OCI-LY1 (cell line): ENCODE results near the gene DFFB.

ENCODE experiments used
- H2AFZ ChIP-seq: fragments of 200-600 bp; sonication (generic), shearing (Covaris generic); 2 replicates; pipeline ENCODE4 v1.6.0; 2014; ENCODE audit warnings: antibody characterized with exemption, mild to moderate bottlenecking, low read length
- H3F3A ChIP-seq: fragments of 200-600 bp; sonication (generic), shearing (Covaris generic); 2 replicates; pipeline ENCODE4 v1.6.0; 2014; ENCODE audit warnings: mild to moderate bottlenecking, antibody characterized with exemption, low read length, moderate library complexity; ENCODE audit not compliant: insufficient read depth
- H3K27ac ChIP-seq: fragments of 200-600 bp; sonication (generic); 2 replicates; pipeline ENCODE4 v1.5.1; 2014; ENCODE audit warnings: low read length, mixed run types, mild to moderate bottlenecking, low read depth; ENCODE audit not compliant: poor library complexity, severe bottlenecking
- H3K27me3 ChIP-seq: fragments of 200-600 bp; sonication (generic); 2 replicates; pipeline ENCODE4 v1.6.0; 2014; ENCODE audit warnings: antibody characterized with exemption, mild to moderate bottlenecking, low read length, moderate library complexity; ENCODE audit not compliant: insufficient read depth
- H3K36me3 ChIP-seq: fragments of 200-600 bp; sonication (generic); 2 replicates; pipeline ENCODE4 v1.6.1; 2014; ENCODE audit warnings: mild to moderate bottlenecking, antibody characterized with exemption, low read length, moderate library complexity, mixed read lengths; ENCODE audit not compliant: insufficient read depth
- H3K4me1 ChIP-seq: fragments of 200-600 bp; sonication (generic); 2 replicates; pipeline ENCODE4 v1.5.1; 2014; ENCODE audit warnings: mild to moderate bottlenecking, low read length, moderate library complexity; ENCODE audit not compliant: insufficient read depth, severe bottlenecking
- H3K4me2 ChIP-seq: fragments of 200-600 bp; sonication (generic), shearing (Covaris generic); 2 replicates; pipeline ENCODE4 v1.6.1; 2014; ENCODE audit warnings: low read length
- H3K4me3 ChIP-seq: fragments of 200-600 bp; sonication (generic); 2 replicates; pipeline ENCODE4 v1.5.1; 2014; ENCODE audit warnings: low read length, low read depth, mild to moderate bottlenecking, mixed read lengths; ENCODE audit not compliant: poor library complexity, severe bottlenecking
- H3K79me2 ChIP-seq: fragments of 200-600 bp; shearing (Covaris generic); 2 replicates; pipeline ENCODE4 v1.6.1; 2016; ENCODE audit warnings: mixed run types, low read length, mixed read lengths; ENCODE audit not compliant: insufficient read depth
- H3K9ac ChIP-seq: fragments of 200-600 bp; sonication (generic), shearing (Covaris generic); 2 replicates; pipeline ENCODE4 v1.6.1; 2014; ENCODE audit warnings: mild to moderate bottlenecking, low read length, mixed read lengths
- H3K9me2 ChIP-seq: fragments of 200-600 bp; sonication (generic), shearing (Covaris generic); 2 replicates; pipeline ENCODE4 v1.6.1; 2014; ENCODE audit warnings: low read depth, mild to moderate bottlenecking, low read length, mixed read lengths
- H3K9me3 ChIP-seq: fragments of 200-600 bp; shearing (Covaris generic); 2 replicates; pipeline ENCODE4 v1.6.1; 2014; ENCODE audit warnings: low read length, mixed read lengths
- H4K20me1 ChIP-seq: fragments of 200-600 bp; sonication (generic), shearing (Covaris generic); 2 replicates; pipeline ENCODE4 v1.6.0; 2016; ENCODE audit warnings: mild to moderate bottlenecking, low read length; ENCODE audit not compliant: insufficient read depth
- EZH2 ChIP-seq: fragments of 200-600 bp; sonication (generic), shearing (Covaris generic); IDR thresholded peaks from 2 replicates; pipeline ENCODE4 v1.8.0; 2017; ENCODE audit warnings: borderline replicate concordance, mixed run types, mild to moderate bottlenecking, antibody characterized with exemption, low read length, moderate library complexity, mixed read lengths
- TF ChIP-seq, protein P1 (sequence below): fragments of 200-600 bp; sonication (generic), shearing (Covaris generic); IDR thresholded peaks from 2 replicates; pipeline ENCODE4 v1.5.1; 2017; ENCODE audit warnings: mild to moderate bottlenecking, antibody characterized with exemption, low read length, moderate library complexity, mixed read lengths

Gene DFFB

GRCh38 chr1:3816331-3817137 lies 40.7 kb upstream of the DFFB start:
- Histone ChIP-seq H3K9me3 (no peaks in the 10 kb centered on the region), H3K4me3 (no peak overlapping the region), H3F3A (no peaks in the 10 kb centered on the region), H3K9me2 (no peaks in the 10 kb centered on the region), H4K20me1 (no peaks in the 10 kb centered on the region), H3K27ac (no peak overlapping the region), H3K36me3 (peaks cover 36% of the 10 kb centered on the region), H3K79me2 (no peaks in the 10 kb centered on the region), H3K4me2 (no peak overlapping the region), H2AFZ (no peak overlapping the region), H3K9ac (no peak overlapping the region), H3K27me3 (no peaks in the 10 kb centered on the region), H3K4me1 (no peaks in the 10 kb centered on the region)
- TF ChIP-seq, protein P1, sequence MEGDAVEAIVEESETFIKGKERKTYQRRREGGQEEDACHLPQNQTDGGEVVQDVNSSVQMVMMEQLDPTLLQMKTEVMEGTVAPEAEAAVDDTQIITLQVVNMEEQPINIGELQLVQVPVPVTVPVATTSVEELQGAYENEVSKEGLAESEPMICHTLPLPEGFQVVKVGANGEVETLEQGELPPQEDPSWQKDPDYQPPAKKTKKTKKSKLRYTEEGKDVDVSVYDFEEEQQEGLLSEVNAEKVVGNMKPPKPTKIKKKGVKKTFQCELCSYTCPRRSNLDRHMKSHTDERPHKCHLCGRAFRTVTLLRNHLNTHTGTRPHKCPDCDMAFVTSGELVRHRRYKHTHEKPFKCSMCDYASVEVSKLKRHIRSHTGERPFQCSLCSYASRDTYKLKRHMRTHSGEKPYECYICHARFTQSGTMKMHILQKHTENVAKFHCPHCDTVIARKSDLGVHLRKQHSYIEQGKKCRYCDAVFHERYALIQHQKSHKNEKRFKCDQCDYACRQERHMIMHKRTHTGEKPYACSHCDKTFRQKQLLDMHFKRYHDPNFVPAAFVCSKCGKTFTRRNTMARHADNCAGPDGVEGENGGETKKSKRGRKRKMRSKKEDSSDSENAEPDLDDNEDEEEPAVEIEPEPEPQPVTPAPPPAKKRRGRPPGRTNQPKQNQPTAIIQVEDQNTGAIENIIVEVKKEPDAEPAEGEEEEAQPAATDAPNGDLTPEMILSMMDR = no peak
- TF ChIP-seq EZH2 = no peak

- no peaks in the 10 kb centered on the region for H3K9me2 ChIP-seq
- H3K79me2 ChIP-seq = no peaks in the 10 kb centered on the region
- peaks cover 42% of the 10 kb centered on the region for H3K36me3 ChIP-seq
- no peak overlapping the region for H2AFZ ChIP-seq
- H3K4me3 ChIP-seq = no peak overlapping the region
- TF ChIP-seq, protein P1 = no peak
- no peaks in the 10 kb centered on the region for H4K20me1 ChIP-seq
- H3K9ac ChIP-seq = no peak overlapping the region
- H3F3A ChIP-seq = no peaks in the 10 kb centered on the region
- H3K27ac ChIP-seq = no peak overlapping the region
- no peaks in the 10 kb centered on the region for H3K4me1 ChIP-seq
- H3K9me3 ChIP-seq = no peaks in the 10 kb centered on the region
- no peak overlapping the region for H3K4me2 ChIP-seq
- no peaks in the 10 kb centered on the region for H3K27me3 ChIP-seq
These were observed 40.0 kb upstream of the DFFB start for GRCh38 chr1:3817138-3817740.

DNA sequence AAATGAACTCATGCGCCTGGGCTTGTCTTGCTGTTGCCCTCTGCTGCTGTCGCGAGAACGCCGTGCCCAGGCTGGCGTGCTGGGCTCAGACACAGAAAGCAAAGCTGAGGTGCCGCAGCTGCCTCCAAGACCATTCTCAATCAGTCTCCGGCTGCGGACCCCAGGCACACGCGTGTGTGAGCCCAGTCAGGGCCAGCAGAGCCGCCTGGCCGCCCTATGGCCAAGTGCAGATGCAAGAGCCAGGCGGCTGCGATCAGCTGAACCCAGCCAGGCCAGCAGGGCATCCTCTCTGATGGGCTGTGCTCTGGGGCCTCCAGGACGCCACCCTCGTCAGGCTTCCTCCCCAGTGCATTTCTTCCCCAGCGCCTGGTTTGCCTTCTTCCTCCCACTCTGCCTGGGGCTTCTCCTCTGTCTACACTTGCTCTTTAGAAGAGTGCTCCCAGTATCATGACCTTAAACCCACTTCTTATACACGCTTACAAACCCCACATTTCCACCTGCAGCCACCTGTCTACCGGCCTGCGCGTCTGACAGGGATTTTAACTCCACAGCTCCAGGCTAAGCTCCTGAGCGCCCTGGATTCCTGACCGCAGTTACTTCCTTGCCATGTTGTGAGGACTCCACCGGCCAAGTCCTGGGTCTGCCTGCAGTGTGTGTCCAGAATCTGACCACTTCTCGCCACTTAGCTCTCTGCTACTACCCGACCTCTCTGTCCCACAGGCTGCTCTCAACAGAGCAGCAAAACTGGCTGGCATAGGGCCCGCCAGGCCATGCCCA lies 39.3 kb upstream of the DFFB start:
- H3K4me1 ChIP-seq = no peaks in the 10 kb centered on the region

More for the DNA sequence above, 39.3 kb upstream of the DFFB start:
- Histone ChIP-seq H3K36me3 (peaks cover 48% of the 10 kb centered on the region), H3K4me2 (no peak overlapping the region), H3K79me2 (no peaks in the 10 kb centered on the region), H3F3A (no peaks in the 10 kb centered on the region), H3K27ac (no peak overlapping the region), H3K4me3 (no peak overlapping the region), H3K9me3 (no peaks in the 10 kb centered on the region), H3K27me3 (no peaks in the 10 kb centered on the region), H2AFZ (no peak overlapping the region), H4K20me1 (no peaks in the 10 kb centered on the region), H3K9ac (no peak overlapping the region), H3K9me2 (no peaks in the 10 kb centered on the region)
- no peak for TF ChIP-seq EZH2
- TF ChIP-seq, protein P1 = no peak
